ENCODE data around the gene SERPINB6. TPM values are rescaled to one million over a fixed set of nuclear protein-coding genes. Genes with fewer than 3 reads are reported as not detected.

Gene SERPINB6
- total RNA-seq, 6 experiments from 2014 or later: 27.0 to 48.5 (median 38.7) TPM

GRCh38 chr6:2959909-2960719 is 11.3 kb downstream of the SERPINB6 start:
- WGBS (ENCODE audit: insufficient coverage, low coverage, low lambda C conversion rate, missing lambda C conversion rate): 81% methylated on average over 9 of the region's 12 CpGs
- intact Hi-C loops (cut with DNase I): no loop called here
- TF ChIP-seq POLR2A (IDR thresholded peaks at IDR 0.05): no peak
- TF ChIP-seq, protein P1, sequence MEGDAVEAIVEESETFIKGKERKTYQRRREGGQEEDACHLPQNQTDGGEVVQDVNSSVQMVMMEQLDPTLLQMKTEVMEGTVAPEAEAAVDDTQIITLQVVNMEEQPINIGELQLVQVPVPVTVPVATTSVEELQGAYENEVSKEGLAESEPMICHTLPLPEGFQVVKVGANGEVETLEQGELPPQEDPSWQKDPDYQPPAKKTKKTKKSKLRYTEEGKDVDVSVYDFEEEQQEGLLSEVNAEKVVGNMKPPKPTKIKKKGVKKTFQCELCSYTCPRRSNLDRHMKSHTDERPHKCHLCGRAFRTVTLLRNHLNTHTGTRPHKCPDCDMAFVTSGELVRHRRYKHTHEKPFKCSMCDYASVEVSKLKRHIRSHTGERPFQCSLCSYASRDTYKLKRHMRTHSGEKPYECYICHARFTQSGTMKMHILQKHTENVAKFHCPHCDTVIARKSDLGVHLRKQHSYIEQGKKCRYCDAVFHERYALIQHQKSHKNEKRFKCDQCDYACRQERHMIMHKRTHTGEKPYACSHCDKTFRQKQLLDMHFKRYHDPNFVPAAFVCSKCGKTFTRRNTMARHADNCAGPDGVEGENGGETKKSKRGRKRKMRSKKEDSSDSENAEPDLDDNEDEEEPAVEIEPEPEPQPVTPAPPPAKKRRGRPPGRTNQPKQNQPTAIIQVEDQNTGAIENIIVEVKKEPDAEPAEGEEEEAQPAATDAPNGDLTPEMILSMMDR (IDR thresholded peaks at IDR 0.05): no peak
- Histone ChIP-seq H3K9me3 (no peaks in the 10 kb centered on the region), H3K36me3 (peaks cover 0 to 3% (median under 1%) of the 10 kb centered on the region in 4 donors), H3K4me1 (peaks cover 0 to 25% (median 2%) of the 10 kb centered on the region in 4 donors), H3K27ac (no peak overlapping the region), H3K27me3 (no peaks in the 10 kb centered on the region), H3K4me3 (no peak overlapping the region)
- DNase-seq (peak in 1 of 3 donors; percentile 33), ATAC-seq (peak in 2 of 4 donors; percentile 6)

GRCh38 chr6:2958776-2959175 is 12.6 kb downstream of the SERPINB6 start:
- Histone ChIP-seq H3K9me3 (no peaks in the 10 kb centered on the region), H3K4me3 (no peak overlapping the region), H3K36me3 (peaks cover 0 to 8% (median 2%) of the 10 kb centered on the region in 4 donors), H3K27me3 (no peaks in the 10 kb centered on the region), H3K27ac (peak overlapping the region in 1 of 3 donors; percentile 2), H3K4me1 (peaks cover 0 to 25% (median 2%) of the 10 kb centered on the region in 4 donors)
- TF ChIP-seq POLR2A (IDR thresholded peaks at IDR 0.05): no peak
- TF ChIP-seq, protein P1 (IDR thresholded peaks at IDR 0.05): no peak
- intact Hi-C loops (cut with DNase I): no loop called here
- DNase-seq (peak in 1 of 3 donors; percentile 30), ATAC-seq (no peak)
- 89% methylated on average over 6 of the region's 9 CpGs for WGBS (ENCODE audit: insufficient coverage, low coverage, low lambda C conversion rate, missing lambda C conversion rate)

DNA sequence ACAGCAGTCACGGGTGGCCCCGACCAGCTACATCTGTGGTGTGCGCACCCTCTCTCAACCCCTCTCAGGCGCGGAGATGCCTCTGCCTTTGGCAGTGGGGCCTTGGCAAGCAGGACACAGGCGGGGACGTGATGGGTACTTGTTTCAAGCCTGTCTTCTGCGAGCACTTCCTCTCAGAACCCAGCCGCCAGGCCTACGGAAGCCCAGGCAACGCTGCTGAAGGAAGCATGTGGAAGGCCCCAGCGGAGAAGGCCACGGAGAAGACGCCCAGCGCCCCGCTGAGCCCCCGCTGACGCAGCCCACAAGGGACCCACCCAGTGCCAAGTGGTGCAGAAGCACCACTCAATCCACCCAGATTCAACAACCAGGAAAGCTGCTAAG is 13.0 kb downstream of the SERPINB6 start:
- intact Hi-C loops (cut with DNase I): no loop called here
- H3K27ac ChIP-seq: peak overlapping the region in 1 of 3 donors; percentile 2
- no peaks in the 10 kb centered on the region for H3K27me3 ChIP-seq
- H3K36me3 ChIP-seq: peaks cover 0 to 8% (median 2%) of the 10 kb centered on the region in 4 donors
- no peaks in the 10 kb centered on the region for H3K9me3 ChIP-seq
- 34% methylated on average over 4 of the region's 18 CpGs for WGBS (ENCODE audit: insufficient coverage, low coverage, low lambda C conversion rate, missing lambda C conversion rate)
- ATAC-seq (peak; percentile 52 to 64 (median 58)), DNase-seq (peak in 2 of 3 donors; percentile 52 to 57)
- peaks cover 0 to 25% (median 2%) of the 10 kb centered on the region in 4 donors for H3K4me1 ChIP-seq
- TF ChIP-seq, protein P1 (IDR thresholded peaks at IDR 0.05): no peak
- TF ChIP-seq POLR2A (IDR thresholded peaks at IDR 0.05): no peak
- H3K4me3 ChIP-seq: no peak overlapping the region

DNA sequence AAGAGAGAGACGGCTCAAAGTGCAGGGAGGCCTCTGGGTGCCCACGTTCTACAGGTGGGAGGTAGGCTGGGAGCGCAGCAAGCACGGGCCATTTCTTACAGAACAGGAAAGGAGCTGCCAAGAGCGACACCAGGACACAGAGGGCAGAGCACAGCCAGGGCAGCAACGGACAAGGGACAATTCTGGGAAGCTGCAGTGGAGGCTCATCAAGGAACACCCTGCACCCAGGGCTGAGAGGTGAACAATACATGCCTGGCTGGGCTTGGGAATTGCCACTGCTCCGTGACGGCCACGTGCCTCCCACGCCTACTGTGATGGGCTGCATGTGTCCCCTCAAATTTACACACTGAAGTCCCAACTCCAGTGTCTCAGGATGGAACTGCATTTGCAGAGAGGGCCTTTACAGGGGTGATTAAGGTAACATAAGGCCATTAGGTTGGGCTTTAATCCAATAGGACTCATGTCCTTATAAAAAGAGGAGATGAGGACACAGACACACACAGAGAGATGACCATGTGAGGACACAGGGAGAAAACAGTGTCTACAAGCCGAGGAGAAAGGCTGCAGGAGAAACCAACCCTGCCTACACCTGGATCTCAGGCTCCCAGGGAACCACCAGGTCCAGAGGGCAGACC is 13.6 kb downstream of the SERPINB6 start:
- peak in 1 of 4 donors; percentile 9 for ATAC-seq
- DNase-seq: peak in 1 of 3 donors; percentile 43
- no peak for TF ChIP-seq POLR2A (IDR thresholded peaks at IDR 0.05)
- TF ChIP-seq, protein P1 (IDR thresholded peaks at IDR 0.05): no peak
- no peak overlapping the region for H3K4me3 ChIP-seq
- WGBS (ENCODE audit: insufficient coverage, low coverage, low lambda C conversion rate, missing lambda C conversion rate): 65% methylated on average over 7 of the region's 11 CpGs
- no peak overlapping the region for H3K27ac ChIP-seq
- no peaks in the 10 kb centered on the region for H3K9me3 ChIP-seq
- intact Hi-C loops (cut with DNase I): no loop called here
- H3K36me3 ChIP-seq: peaks cover 0 to 8% (median 2%) of the 10 kb centered on the region in 4 donors
- H3K4me1 ChIP-seq: peaks cover 0 to 27% (median 3%) of the 10 kb centered on the region in 4 donors
- H3K27me3 ChIP-seq: no peaks in the 10 kb centered on the region

Data from right lobe of liver (tissue), 6 donors.